ENCODE data around the gene TULP4.

DNA sequence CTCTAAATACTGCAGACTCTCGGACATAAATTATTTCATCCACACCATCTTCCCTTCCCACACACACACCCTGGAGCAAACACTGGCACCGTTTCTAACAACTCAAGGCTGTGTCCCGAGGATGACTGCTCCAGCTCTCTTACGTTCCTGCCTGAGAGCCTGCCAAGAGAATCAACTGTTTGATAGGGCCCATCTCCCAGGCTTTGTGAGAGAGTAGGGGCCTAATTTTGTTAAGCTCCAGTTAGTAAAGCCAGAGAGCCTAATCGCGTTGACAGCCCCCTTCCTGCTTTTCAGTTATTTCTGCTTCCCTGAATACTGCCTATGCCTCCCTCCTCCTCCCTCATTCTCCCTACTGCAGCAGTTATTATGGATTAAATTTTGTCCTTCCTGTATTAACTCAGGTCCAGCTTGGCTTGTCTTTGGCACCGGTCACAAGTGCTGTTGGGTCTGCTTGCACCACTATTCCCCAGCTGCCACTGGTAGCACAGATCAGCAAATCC lies 129.5 kb downstream of the TULP4 start:
- TF ChIP-seq, protein P1, sequence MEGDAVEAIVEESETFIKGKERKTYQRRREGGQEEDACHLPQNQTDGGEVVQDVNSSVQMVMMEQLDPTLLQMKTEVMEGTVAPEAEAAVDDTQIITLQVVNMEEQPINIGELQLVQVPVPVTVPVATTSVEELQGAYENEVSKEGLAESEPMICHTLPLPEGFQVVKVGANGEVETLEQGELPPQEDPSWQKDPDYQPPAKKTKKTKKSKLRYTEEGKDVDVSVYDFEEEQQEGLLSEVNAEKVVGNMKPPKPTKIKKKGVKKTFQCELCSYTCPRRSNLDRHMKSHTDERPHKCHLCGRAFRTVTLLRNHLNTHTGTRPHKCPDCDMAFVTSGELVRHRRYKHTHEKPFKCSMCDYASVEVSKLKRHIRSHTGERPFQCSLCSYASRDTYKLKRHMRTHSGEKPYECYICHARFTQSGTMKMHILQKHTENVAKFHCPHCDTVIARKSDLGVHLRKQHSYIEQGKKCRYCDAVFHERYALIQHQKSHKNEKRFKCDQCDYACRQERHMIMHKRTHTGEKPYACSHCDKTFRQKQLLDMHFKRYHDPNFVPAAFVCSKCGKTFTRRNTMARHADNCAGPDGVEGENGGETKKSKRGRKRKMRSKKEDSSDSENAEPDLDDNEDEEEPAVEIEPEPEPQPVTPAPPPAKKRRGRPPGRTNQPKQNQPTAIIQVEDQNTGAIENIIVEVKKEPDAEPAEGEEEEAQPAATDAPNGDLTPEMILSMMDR (conservative IDR thresholded peaks at IDR 0.05 in 1 of 2, IDR thresholded peaks at IDR 0.05 in 1 of 2; ENCODE audit: low read depth in 1 of 2, low read length in 2 of 2): no peak
- TF ChIP-seq EZH2 (IDR thresholded peaks at IDR 0.05; ENCODE audit: low read length, missing control alignments): no peak

All from fibroblast of lung (primary cell).